ENCODE results near the gene AP3B1.
"Not testable (repeated sequence)": the region's sequence is repeated elsewhere in the genome, so short reads cannot be mapped to it uniquely, and the experiment has no call there.

Gene AP3B1

GRCh38 chr5:78151594-78152271 is 142.8 kb downstream of the AP3B1 start:
- no peak for DNase-seq (ENCODE audit: low spot score)

- no peak for DNase-seq (ENCODE audit: low spot score)
Measured at GRCh38 chr5:78137290-78137689, 157.2 kb downstream of the AP3B1 start.

GRCh38 chr5:78133423-78133822 is 161.1 kb downstream of the AP3B1 start:
- no peak for DNase-seq (ENCODE audit: low spot score)

GRCh38 chr5:78132507-78132906 is 162.0 kb downstream of the AP3B1 start:
- DNase-seq (ENCODE audit: low spot score) = no peak

- DNase-seq (ENCODE audit: low spot score) = no peak
Measured at GRCh38 chr5:78129597-78129996, 164.9 kb downstream of the AP3B1 start.

GRCh38 chr5:78127875-78128274 is 166.6 kb downstream of the AP3B1 start:
- DNase-seq (ENCODE audit: low spot score) = no peak

- no peak for DNase-seq (ENCODE audit: low spot score)
Measured at GRCh38 chr5:78126536-78126935, 168.0 kb downstream of the AP3B1 start.

- DNase-seq (ENCODE audit: low spot score) = no peak
Measured at GRCh38 chr5:78116167-78116566, 178.3 kb downstream of the AP3B1 start.

GRCh38 chr5:78113689-78114264 is 180.7 kb downstream of the AP3B1 start:
- DNase-seq (ENCODE audit: low spot score) = peak; percentile 24

- no peak for DNase-seq (ENCODE audit: low spot score)
Measured at GRCh38 chr5:78112931-78113330, 181.6 kb downstream of the AP3B1 start.

GRCh38 chr5:78109891-78110324 is 184.6 kb downstream of the AP3B1 start:
- no peak for DNase-seq (ENCODE audit: low spot score)

- no peak for DNase-seq (ENCODE audit: low spot score)
Measured at GRCh38 chr5:78108564-78108963, 185.9 kb downstream of the AP3B1 start.

GRCh38 chr5:78103232-78103918 is 191.1 kb downstream of the AP3B1 start:
- no peak for DNase-seq (ENCODE audit: low spot score)

- no peak for DNase-seq (ENCODE audit: low spot score)
Measured at GRCh38 chr5:78102500-78102899, 192.0 kb downstream of the AP3B1 start.

GRCh38 chr5:78095125-78095524 is 199.4 kb downstream of the AP3B1 start:
- DNase-seq (ENCODE audit: low spot score) = no peak

GRCh38 chr5:78090002-78090401 is 204.5 kb downstream of the AP3B1 start:
- DNase-seq (ENCODE audit: low spot score) = no peak

GRCh38 chr5:78078858-78079257 is 215.6 kb downstream of the AP3B1 start:
- no peak for DNase-seq (ENCODE audit: low spot score)

- DNase-seq (ENCODE audit: low spot score) = no peak
Measured at GRCh38 chr5:78077369-78078068, 217.0 kb downstream of the AP3B1 start.

GRCh38 chr5:78076351-78076750 is 218.1 kb downstream of the AP3B1 start:
- DNase-seq (ENCODE audit: low spot score) = no peak

- no peak for DNase-seq (ENCODE audit: low spot score)
Measured at GRCh38 chr5:78075301-78075700, 219.2 kb downstream of the AP3B1 start.

- not testable (repeated sequence) for DNase-seq (ENCODE audit: low spot score)
Measured at GRCh38 chr5:78070691-78071090, 223.8 kb downstream of the AP3B1 start.

- DNase-seq (ENCODE audit: low spot score) = not testable (repeated sequence)
Measured at GRCh38 chr5:78067581-78067980, 226.9 kb downstream of the AP3B1 start.

- DNase-seq (ENCODE audit: low spot score) = not testable (repeated sequence)
Measured at GRCh38 chr5:78066722-78067121, 227.8 kb downstream of the AP3B1 start.

Measured in globus pallidus (tissue), 1 donor.